Psoas muscle (tissue), 8 donors: Measurements from ENCODE around the gene MPP3. TPM values are rescaled to one million over a fixed set of nuclear protein-coding genes. Genes with fewer than 3 reads are reported as not detected.

Experiments used
- ATAC-seq, 4 donors: fragments of 200-7000 bp; cut with Tn5 transposase; one replicate each; pipeline ENCODE4 v1.9.1; 2020; ENCODE audit warnings: moderate library complexity in 3 of 4, mild to moderate bottlenecking in 2 of 4
- DNase-seq, 2 donors: peaks; one replicate each; pipeline ENCODE4 v3.0.0-alpha.2; 2020
- H3K27ac ChIP-seq: fragments of 200-600 bp; one replicate; pipeline ENCODE4 v1.8.0; 2022
- H3K27me3 ChIP-seq, 3 donors: fragments of 200-600 bp in 1 of 3; one replicate each; pipeline versions ENCODE4 v1.6.1 to v1.8.0; 2013 to 2022; ENCODE audit warnings: low read length in 2 of 3, mild to moderate bottlenecking in 2 of 3, moderate library complexity in 1 of 3; ENCODE audit not compliant: insufficient read depth in 3 of 3
- H3K36me3 ChIP-seq, 2 donors: fragments of 200-600 bp in 1 of 2; one replicate each; pipeline versions ENCODE4 v1.6.1 to v1.8.0; 2013 to 2022; ENCODE audit warnings: low read depth in 1 of 2, mild to moderate bottlenecking in 1 of 2, moderate library complexity in 1 of 2; ENCODE audit not compliant: insufficient read depth in 1 of 2
- H3K4me1 ChIP-seq: fragments of 200-600 bp; one replicate; pipeline ENCODE4 v1.8.0; 2022
- H3K4me3 ChIP-seq: fragments of 200-600 bp; one replicate; pipeline ENCODE4 v1.8.0; 2022; ENCODE audit warnings: mild to moderate bottlenecking
- H3K9me3 ChIP-seq: fragments of 200-600 bp; one replicate; pipeline ENCODE4 v1.8.0; 2022
- CTCF ChIP-seq: fragments of 200-600 bp; IDR thresholded peaks from one replicate; pipeline ENCODE4 v1.8.0; 2022; ENCODE audit warnings: antibody characterized with exemption
- WGBS, 3 donors: extraction: QIAGEN DNeasy Blood & Tissue Kit; methylation state at CpG; one replicate each; pipeline versions ENCODE4 v1.1.6 to v1.1.7; 2013; 5-methylcytosine and 5-hydroxymethylcytosine counted together
- intact Hi-C, 2 donors: fragments of 100-400 bp; cut with DNase I; formaldehyde crosslinking; loops; one replicate each; pipeline versions ENCODE4 v1.11.0 to v1.14.2; 2022
- polyA plus RNA-seq, 3 donors: library from polyadenylated mRNA; stranded (reverse); fragments of 200-250 nt; gene quantifications; one replicate each; pipeline ENCODE4 v1.2.3, GENCODE V29; 2013
- total RNA-seq, 4 donors: library from RNA; stranded (reverse); fragmentation: NEBNext Ultra II Directional in 2 of 4; extraction: Animal tissue kit (Norgen Biotek cat#: 25700) in 2 of 4; gene quantifications; one replicate each; pipeline versions ENCODE4 v1.2.1 to v1.2.4, GENCODE V29; 2021 to 2023
- donor health status: healthy with polysubstance abuse.
- donor health status: DM: no; HTN: no; CAD: no; lungs with moderate emphysema.
- donor health status: Bipolar disorder and iron deficiency.
- donor health status: healthy.
- donor health status: DM: yes; HTN: yes; CAD: no.
- donor health status: DM: no; HTN: no; CAD: no.
- donor health status: DM: no; HTN: no; CAD: no.
- donor health status: DM: yes; HTN: yes; CAD: no.

Gene MPP3
- total and polyA plus RNA-seq, 7 donors, result 1.0 to 2.0 (median 1.5) TPM

- no peak for TF ChIP-seq CTCF
- peaks cover 0 to 30% of the 10 kb centered on the region in 2 donors for H3K36me3 ChIP-seq
- DNase-seq (no peak), ATAC-seq (no peak)
- no peak overlapping the region for H3K27ac ChIP-seq
- H3K9me3 ChIP-seq, result no peaks in the 10 kb centered on the region
- intact Hi-C loops, result loop anchor here in 1 of 2 donors (5.0 kb wide), 1 partner anchor 49 kb away; the partner anchor contains the start of gene CFAP97D1
- no peak overlapping the region for H3K4me3 ChIP-seq
- WGBS, 3 donors, result 71 to 89% (median 77%) methylated on average over 8 of the region's 8 CpGs
- peaks cover 4% of the 10 kb centered on the region for H3K4me1 ChIP-seq
- H3K27me3 ChIP-seq, result peaks cover 0 to 2% (median 0%) of the 10 kb centered on the region in 3 donors
These were observed 1.3 kb downstream of the MPP3 start for GRCh38 chr17:43831633-43832032.

- 93 to 98% (median 95%) methylated on average over 7 of the region's 7 CpGs for WGBS, 3 donors
- intact Hi-C loops, result loop anchor here in 1 of 2 donors (5.0 kb wide), 1 partner anchor 48 kb away; the partner anchor contains the start of gene CFAP97D1
- no peak for DNase-seq
- H3K4me3 ChIP-seq, result no peak overlapping the region
- TF ChIP-seq CTCF, result no peak
- no peak overlapping the region for H3K27ac ChIP-seq
- no peaks in the 10 kb centered on the region for H3K9me3 ChIP-seq
- peaks cover 0 to 2% (median 0%) of the 10 kb centered on the region in 3 donors for H3K27me3 ChIP-seq
- no peak for ATAC-seq
- H3K4me1 ChIP-seq, result peaks cover 4% of the 10 kb centered on the region
- peaks cover 0 to 31% of the 10 kb centered on the region in 2 donors for H3K36me3 ChIP-seq
These were observed 2.3 kb downstream of the MPP3 start for GRCh38 chr17:43830510-43831140.

GRCh38 chr17:43829738-43830137 lies 3.2 kb downstream of the MPP3 start:
- ATAC-seq, result no peak
- intact Hi-C loops, result loop anchor here in 1 of 2 donors (5.0 kb wide), 1 partner anchor 47 kb away; the partner anchor contains the start of gene CFAP97D1
- peaks cover 4% of the 10 kb centered on the region for H3K4me1 ChIP-seq

DNA sequence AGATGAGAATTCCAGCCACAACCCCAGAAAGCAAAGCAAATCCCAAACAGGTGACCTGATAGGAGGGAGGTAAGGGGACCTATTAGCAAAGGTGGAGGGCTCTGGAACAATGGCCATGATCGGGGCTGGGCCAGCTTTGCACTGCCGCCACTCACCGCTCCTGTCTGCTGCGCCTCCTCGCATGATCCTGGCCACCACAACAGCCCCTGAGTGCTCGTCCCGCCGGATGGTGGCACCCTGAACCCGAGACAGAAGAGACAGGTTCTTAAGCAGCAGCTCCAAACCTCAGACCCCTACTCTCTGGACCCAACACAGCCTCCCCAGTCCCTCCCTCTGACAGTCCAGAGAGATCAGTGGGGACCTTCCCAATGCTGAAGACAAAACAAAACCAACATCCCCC lies 5.3 kb downstream of the MPP3 start:
- H3K27me3 ChIP-seq, result no peaks in the 10 kb centered on the region
- no peak overlapping the region for H3K27ac ChIP-seq
- 95 to 99% (median 95%) methylated on average over 9 of the region's 9 CpGs for WGBS, 3 donors
- ATAC-seq (no peak), DNase-seq (no peak)
- H3K36me3 ChIP-seq, result peaks cover 0 to 36% of the 10 kb centered on the region in 2 donors
- no peaks in the 10 kb centered on the region for H3K9me3 ChIP-seq
- no peaks in the 10 kb centered on the region for H3K4me1 ChIP-seq
- no peak for TF ChIP-seq CTCF
- H3K4me3 ChIP-seq, result no peak overlapping the region
- intact Hi-C loops, result no loop called here

More at GRCh38 chr17:43829738-43830137, 3.2 kb downstream of the MPP3 start:
- no peak overlapping the region for H3K4me3 ChIP-seq
- peaks cover 0 to 36% of the 10 kb centered on the region in 2 donors for H3K36me3 ChIP-seq
- TF ChIP-seq CTCF, result no peak
- DNase-seq, result no peak
- peaks cover 0 to 2% (median 0%) of the 10 kb centered on the region in 3 donors for H3K27me3 ChIP-seq
- H3K27ac ChIP-seq, result no peak overlapping the region
- no peaks in the 10 kb centered on the region for H3K9me3 ChIP-seq
- WGBS, 3 donors, result 91 to 95% (median 93%) methylated on average over 11 to 14 of the region's 14 CpGs
